ENCODE data around the gene OR2V1. TPM values are rescaled to one million over a fixed set of nuclear protein-coding genes. Genes with fewer than 3 reads are reported as not detected.
"Not testable (repeated sequence)": the region's sequence is repeated elsewhere in the genome, so short reads cannot be mapped to it uniquely, and the experiment has no call there.

Gene OR2V1
- total RNA-seq, 2 donors from 2014 or later, result not detected

- H3K9me3 ChIP-seq (ENCODE audit: control insufficient read depth, low read length, poor library complexity, severe bottlenecking); DNase-seq; H3K27ac Mint-ChIP-seq; H3K36me3 Mint-ChIP-seq (ENCODE audit: low read depth); H3K4me3 Mint-ChIP-seq; ATAC-seq; H3K4me1 Mint-ChIP-seq: not testable (repeated sequence)
- H3K27me3 Mint-ChIP-seq, result peaks cover 62% of the 10 kb centered on the region
Measured at GRCh38 chr5:181130081-181130480, 888 bp downstream of the OR2V1 start.

GRCh38 chr5:181129601-181130000 is 1.4 kb downstream of the OR2V1 start:
- H3K9me3 ChIP-seq (ENCODE audit: control insufficient read depth, low read length, poor library complexity, severe bottlenecking), result no peaks in the 10 kb centered on the region
- Mint-ChIP-seq H3K27ac (no peak overlapping the region), H3K27me3 (peaks cover 65% of the 10 kb centered on the region), H3K4me1 (peaks cover 2% of the 10 kb centered on the region), H3K4me3 (no peak overlapping the region), H3K36me3 (ENCODE audit: low read depth) (peaks cover 9% of the 10 kb centered on the region)
- ATAC-seq (no peak), DNase-seq (no peak)

- peaks cover 70% of the 10 kb centered on the region for H3K27me3 Mint-ChIP-seq
- ATAC-seq (no peak), DNase-seq (no peak)
- no peaks in the 10 kb centered on the region for H3K9me3 ChIP-seq (ENCODE audit: control insufficient read depth, low read length, poor library complexity, severe bottlenecking)
- peaks cover 2% of the 10 kb centered on the region for H3K4me1 Mint-ChIP-seq
- H3K27ac Mint-ChIP-seq, result peak overlapping the region; percentile 22
- peaks cover 9% of the 10 kb centered on the region for H3K36me3 Mint-ChIP-seq (ENCODE audit: low read depth)
- H3K4me3 Mint-ChIP-seq, result no peak overlapping the region
Measured at GRCh38 chr5:181127907-181128626, 2.9 kb downstream of the OR2V1 start.

GRCh38 chr5:181127456-181127855 is 3.5 kb downstream of the OR2V1 start:
- Mint-ChIP-seq H3K4me1 (peaks cover 2% of the 10 kb centered on the region), H3K4me3 (no peak overlapping the region), H3K27me3 (peaks cover 70% of the 10 kb centered on the region), H3K27ac (no peak overlapping the region), H3K36me3 (ENCODE audit: low read depth) (peaks cover 9% of the 10 kb centered on the region)
- H3K9me3 ChIP-seq (ENCODE audit: control insufficient read depth, low read length, poor library complexity, severe bottlenecking), result no peaks in the 10 kb centered on the region
- no peak for ATAC-seq
- no peak for DNase-seq

GRCh38 chr5:181126841-181127240 is 4.1 kb downstream of the OR2V1 start:
- ATAC-seq (no peak), DNase-seq (no peak)
- Mint-ChIP-seq H3K27me3 (peaks cover 70% of the 10 kb centered on the region), H3K4me1 (peaks cover 2% of the 10 kb centered on the region), H3K27ac (no peak overlapping the region), H3K36me3 (ENCODE audit: low read depth) (peaks cover 9% of the 10 kb centered on the region), H3K4me3 (no peak overlapping the region)
- no peaks in the 10 kb centered on the region for H3K9me3 ChIP-seq (ENCODE audit: control insufficient read depth, low read length, poor library complexity, severe bottlenecking)

GRCh38 chr5:181124526-181124925 is 6.4 kb downstream of the OR2V1 start:
- H3K9me3 ChIP-seq (ENCODE audit: control insufficient read depth, low read length, poor library complexity, severe bottlenecking), result no peaks in the 10 kb centered on the region
- Mint-ChIP-seq H3K4me1 (peaks cover 2% of the 10 kb centered on the region), H3K27me3 (peaks cover 74% of the 10 kb centered on the region), H3K36me3 (ENCODE audit: low read depth) (peaks cover 7% of the 10 kb centered on the region), H3K27ac (no peak overlapping the region), H3K4me3 (no peak overlapping the region)
- DNase-seq, result no peak
- ATAC-seq, result no peak

- Mint-ChIP-seq H3K36me3 (ENCODE audit: low read depth) (peaks cover 2% of the 10 kb centered on the region), H3K4me1 (peaks cover 2% of the 10 kb centered on the region), H3K27me3 (peaks cover 73% of the 10 kb centered on the region), H3K4me3 (no peak overlapping the region), H3K27ac (no peak overlapping the region)
- no peak for DNase-seq
- H3K9me3 ChIP-seq (ENCODE audit: control insufficient read depth, low read length, poor library complexity, severe bottlenecking), result no peaks in the 10 kb centered on the region
- no peak for ATAC-seq
Measured at GRCh38 chr5:181121675-181122561, 9.1 kb downstream of the OR2V1 start.

GRCh38 chr5:181120761-181121160 is 10.2 kb downstream of the OR2V1 start:
- H3K36me3 Mint-ChIP-seq (ENCODE audit: low read depth), result peaks cover 2% of the 10 kb centered on the region
- no peak overlapping the region for H3K27ac Mint-ChIP-seq
- H3K4me3 Mint-ChIP-seq, result no peak overlapping the region
- H3K9me3 ChIP-seq (ENCODE audit: control insufficient read depth, low read length, poor library complexity, severe bottlenecking), result no peaks in the 10 kb centered on the region
- peaks cover 2% of the 10 kb centered on the region for H3K4me1 Mint-ChIP-seq
- ATAC-seq (no peak), DNase-seq (no peak)
- peaks cover 82% of the 10 kb centered on the region for H3K27me3 Mint-ChIP-seq

- no peaks in the 10 kb centered on the region for H3K9me3 ChIP-seq (ENCODE audit: control insufficient read depth, low read length, poor library complexity, severe bottlenecking)
- Mint-ChIP-seq H3K4me1 (peaks cover 2% of the 10 kb centered on the region), H3K36me3 (ENCODE audit: low read depth) (peaks cover 2% of the 10 kb centered on the region), H3K27me3 (peaks cover 82% of the 10 kb centered on the region), H3K4me3 (no peak overlapping the region), H3K27ac (no peak overlapping the region)
- DNase-seq, result no peak
- ATAC-seq, result no peak
Measured at GRCh38 chr5:181120306-181120705, 10.7 kb downstream of the OR2V1 start.

- H3K9me3 ChIP-seq (ENCODE audit: control insufficient read depth, low read length, poor library complexity, severe bottlenecking), result no peaks in the 10 kb centered on the region
- Mint-ChIP-seq H3K27me3 (peaks cover 83% of the 10 kb centered on the region), H3K4me3 (no peak overlapping the region), H3K36me3 (ENCODE audit: low read depth) (peaks cover 4% of the 10 kb centered on the region), H3K4me1 (peaks cover 2% of the 10 kb centered on the region), H3K27ac (no peak overlapping the region)
- DNase-seq (no peak), ATAC-seq (no peak)
Measured at GRCh38 chr5:181119105-181119504, 11.9 kb downstream of the OR2V1 start.

- DNase-seq (no peak), ATAC-seq (no peak)
- Mint-ChIP-seq H3K36me3 (ENCODE audit: low read depth) (peaks cover 4% of the 10 kb centered on the region), H3K27ac (no peak overlapping the region), H3K4me3 (no peak overlapping the region), H3K4me1 (peaks cover 2% of the 10 kb centered on the region), H3K27me3 (peaks cover 84% of the 10 kb centered on the region)
- H3K9me3 ChIP-seq (ENCODE audit: control insufficient read depth, low read length, poor library complexity, severe bottlenecking), result no peaks in the 10 kb centered on the region
Measured at GRCh38 chr5:181118369-181118768, 12.6 kb downstream of the OR2V1 start.

- Mint-ChIP-seq H3K4me1 (peaks cover 2% of the 10 kb centered on the region), H3K27ac (no peak overlapping the region), H3K27me3 (peaks cover 76% of the 10 kb centered on the region), H3K4me3 (no peak overlapping the region), H3K36me3 (ENCODE audit: low read depth) (peaks cover 4% of the 10 kb centered on the region)
- DNase-seq (no peak), ATAC-seq (no peak)
- H3K9me3 ChIP-seq (ENCODE audit: control insufficient read depth, low read length, poor library complexity, severe bottlenecking), result no peaks in the 10 kb centered on the region
Measured at GRCh38 chr5:181114844-181115778, 15.9 kb downstream of the OR2V1 start.
